Left hindlimb (tissue), 1 donor: ENCODE results near the gene CHI3L2.

Source experiments
- DNase-seq: peaks from one replicate; pipeline ENCODE4 v3.0.0-alpha.2; 2018

Gene CHI3L2

DNA sequence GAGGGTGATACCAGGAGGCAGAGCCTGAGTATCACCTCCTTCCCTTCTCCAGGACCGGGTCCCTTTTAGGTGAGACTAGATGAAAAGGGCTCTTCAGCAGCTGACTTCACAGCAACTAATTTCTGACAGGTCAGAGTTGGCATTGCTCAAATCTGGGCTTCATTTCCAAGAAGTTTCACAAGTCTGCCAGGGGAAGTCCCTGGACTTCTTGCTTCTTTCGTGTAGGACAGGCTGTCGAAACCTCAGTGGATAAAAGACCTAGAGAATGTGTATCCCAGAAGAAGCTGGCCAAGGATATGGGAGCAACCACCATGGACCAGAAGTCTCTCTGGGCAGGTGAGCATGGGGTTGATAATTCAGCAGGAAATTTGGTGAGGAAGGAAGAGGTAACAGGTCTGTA lies at the start of gene CHI3L2:
TSS of gene CHI3L2 (plus strand) at position 280 of the 400 bp plus-strand sequence. CDS start at position 297, 17 bp downstream.
- no peak for DNase-seq

DNA sequence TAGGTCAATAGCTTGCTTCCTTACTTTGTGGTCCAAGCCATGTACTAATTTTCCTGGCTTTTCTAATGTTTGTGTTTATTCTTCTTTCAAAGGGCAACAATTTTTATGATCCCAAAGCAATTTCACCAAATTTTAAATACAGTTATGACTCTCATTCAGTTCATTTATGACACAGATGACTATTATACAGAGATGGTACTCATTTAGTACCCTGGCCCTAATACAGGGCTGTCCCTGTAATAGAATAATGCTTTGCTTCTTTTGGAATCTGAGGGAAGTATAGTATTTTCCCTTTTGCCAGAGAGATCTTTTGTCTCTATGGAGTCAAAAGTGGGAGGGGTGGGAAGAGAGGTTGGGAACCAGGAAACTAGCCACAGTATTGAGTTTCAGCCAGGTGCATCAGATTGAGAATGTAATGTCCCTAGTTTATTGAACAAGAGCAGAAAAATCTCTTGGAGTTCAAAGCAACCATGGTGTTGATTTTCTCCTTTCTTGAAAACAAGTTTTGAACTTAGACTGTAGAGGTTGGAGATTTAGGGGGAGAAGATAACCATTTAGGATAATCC lies 47.5 kb upstream of the CHI3L2 start:
- no peak for DNase-seq

DNA sequence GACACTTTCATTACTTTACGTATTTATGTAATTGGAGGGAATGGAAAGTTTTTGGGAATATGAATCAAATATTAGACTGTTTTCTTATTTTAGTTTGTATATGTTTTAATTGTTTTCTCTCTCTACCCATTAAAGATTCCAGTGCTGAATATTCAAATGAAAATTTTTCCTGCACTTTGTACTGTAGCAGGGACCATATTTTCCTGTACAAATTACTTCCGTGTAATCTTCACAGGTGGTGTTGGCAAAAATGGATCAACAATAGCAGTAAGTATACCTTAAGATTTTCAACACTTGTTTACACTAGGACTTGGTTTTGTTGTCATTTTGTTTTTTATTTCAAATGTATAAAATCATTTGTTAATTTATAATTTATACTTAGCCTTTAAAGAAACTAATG lies 45.5 kb upstream of the CHI3L2 start:
- DNase-seq: no peak

GRCh38 chr1:111183308-111184069 lies 44.0 kb upstream of the CHI3L2 start:
- no peak for DNase-seq

GRCh38 chr1:111184663-111185062 lies 42.9 kb upstream of the CHI3L2 start:
- no peak for DNase-seq

DNA sequence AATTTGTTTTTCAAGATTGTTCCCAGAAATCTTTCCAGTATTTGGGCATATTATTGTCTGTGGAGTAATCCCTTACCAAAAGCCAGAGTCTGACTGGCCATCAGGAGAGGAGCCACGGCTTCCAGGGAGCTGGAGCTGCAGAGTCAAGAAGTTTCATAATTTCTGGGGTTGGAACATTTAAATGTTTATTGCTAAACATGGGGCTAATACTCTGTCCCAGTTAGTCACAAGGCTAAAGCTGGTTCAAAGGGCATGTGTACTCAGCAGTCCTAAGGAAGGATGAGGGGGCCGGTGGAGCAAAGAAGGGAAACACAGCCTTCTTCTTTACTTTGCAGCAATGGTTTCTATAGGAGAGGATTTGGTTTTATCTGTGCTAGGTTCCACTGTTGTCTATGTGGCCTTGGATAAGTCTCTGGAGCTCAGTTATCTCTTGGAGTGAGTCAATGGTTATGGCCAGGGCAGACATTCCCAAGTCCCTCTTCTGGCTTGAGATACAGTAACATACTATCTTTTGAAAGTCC lies 36.5 kb upstream of the CHI3L2 start:
- DNase-seq: no peak

- no peak for DNase-seq
These were observed 36.0 kb upstream of the CHI3L2 start for GRCh38 chr1:111191496-111191895.

- no peak for DNase-seq
These were observed 35.4 kb upstream of the CHI3L2 start for GRCh38 chr1:111192074-111192473.

- no peak for DNase-seq
These were observed 34.6 kb upstream of the CHI3L2 start for GRCh38 chr1:111192658-111193519.

- DNase-seq: no peak
These were observed 33.6 kb upstream of the CHI3L2 start for GRCh38 chr1:111193712-111194480.

DNA sequence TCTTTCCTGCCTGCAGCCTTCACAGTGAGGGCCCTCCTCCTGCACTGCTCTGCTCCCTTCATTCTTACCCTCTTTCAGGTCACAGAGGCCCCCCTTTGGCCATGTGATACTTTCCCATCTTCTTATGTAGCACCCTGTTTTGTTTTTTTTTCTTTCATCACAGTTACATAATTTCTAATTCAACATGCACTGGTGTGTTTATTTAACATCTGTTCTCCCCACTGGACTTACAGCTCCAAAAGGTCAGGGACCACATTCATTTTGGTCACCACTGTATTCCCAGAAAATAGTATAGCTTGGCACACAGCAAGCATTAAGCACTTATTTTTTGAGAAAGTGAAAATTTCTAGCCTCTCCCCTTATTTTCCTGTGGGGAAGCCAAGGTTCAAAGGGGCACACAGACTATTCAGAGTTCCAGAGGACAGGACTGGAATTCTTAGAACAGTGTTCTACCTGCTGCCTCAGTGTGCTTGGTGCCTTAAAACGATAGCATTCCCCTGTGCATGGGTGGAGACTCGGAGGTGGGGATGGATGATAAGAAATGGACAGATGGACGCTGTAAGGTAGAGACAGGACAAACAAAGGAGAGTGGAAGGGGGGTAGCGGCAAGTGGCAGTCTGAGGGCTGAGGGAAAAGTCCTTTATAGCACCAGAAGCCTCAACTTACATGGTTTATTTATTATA lies 32.4 kb upstream of the CHI3L2 start:
- DNase-seq: no peak

DNA sequence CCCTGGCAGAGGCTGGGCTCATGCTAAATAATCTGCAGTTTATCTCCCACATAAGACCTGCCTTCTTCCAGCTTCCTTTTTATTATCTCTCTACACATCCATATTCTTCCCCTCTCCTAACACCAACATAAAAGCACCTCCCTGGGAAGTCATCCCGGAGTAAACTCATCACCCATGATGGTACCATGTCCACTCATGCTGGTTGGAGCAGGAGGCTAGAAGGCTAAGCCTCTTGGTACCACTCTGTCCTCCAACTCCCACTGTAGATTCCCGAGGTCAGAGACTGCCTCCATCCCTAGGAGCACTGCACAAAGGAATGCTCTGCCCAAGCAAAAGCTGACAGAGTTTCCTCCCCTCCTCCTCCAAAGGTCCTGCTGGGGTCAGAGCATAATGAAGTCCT lies 31.3 kb upstream of the CHI3L2 start:
- DNase-seq: no peak

DNA sequence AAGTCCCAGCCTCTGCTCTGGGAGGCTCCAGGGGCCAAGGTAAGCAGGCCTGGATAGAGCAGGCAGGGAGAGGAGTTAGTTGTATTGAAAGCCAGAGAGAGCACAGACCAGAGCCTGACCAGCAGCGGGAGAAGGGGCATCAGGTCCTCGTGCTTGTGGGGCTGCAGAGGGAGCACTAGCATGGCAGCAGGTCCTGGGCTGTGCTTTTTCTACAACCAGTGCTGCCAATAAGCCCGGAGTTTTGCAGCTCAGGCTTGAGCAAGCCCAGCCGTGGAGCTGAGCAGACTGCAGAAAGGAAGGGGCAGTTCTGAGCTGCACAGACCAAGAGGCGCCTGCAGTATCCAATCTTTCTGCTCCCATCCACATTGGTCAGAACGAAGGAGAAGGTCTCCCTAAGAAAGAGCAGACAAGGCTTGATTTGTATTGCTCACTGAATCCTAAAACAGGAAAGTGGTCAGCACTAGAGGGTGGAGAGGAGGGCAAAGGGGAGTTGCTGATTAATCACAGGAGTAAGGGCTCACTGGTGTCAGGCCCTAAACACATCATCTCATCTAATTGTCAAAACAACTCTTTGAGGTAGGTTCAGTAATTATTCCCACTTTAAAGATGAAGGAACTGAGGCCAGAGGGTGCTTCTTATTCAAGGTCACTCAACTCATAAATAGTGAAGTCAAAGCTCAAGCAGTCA lies 29.8 kb upstream of the CHI3L2 start:
- no peak for DNase-seq

- no peak for DNase-seq
These were observed 28.7 kb upstream of the CHI3L2 start for GRCh38 chr1:111198836-111199235.

DNA sequence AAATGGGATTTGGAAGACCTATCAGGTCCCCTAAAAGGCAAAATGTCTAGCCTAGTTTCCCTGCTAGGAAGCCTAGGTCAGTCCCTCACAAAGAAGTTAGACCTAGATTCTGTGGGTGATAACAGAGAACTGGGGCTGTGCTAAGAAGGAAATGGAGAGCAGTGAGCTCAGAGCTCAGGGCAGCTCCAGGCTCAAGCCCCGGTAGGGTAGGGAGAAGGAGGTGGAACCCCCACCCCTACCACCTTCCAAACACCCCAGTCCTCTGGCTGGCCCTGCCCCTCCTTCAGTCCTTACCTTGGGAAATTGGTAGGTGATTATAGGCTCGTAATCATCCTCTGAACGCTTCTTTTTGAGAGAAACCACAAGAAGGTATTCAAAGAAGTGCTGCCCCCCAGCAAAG lies 28.2 kb upstream of the CHI3L2 start:
- no peak for DNase-seq

- DNase-seq: no peak
These were observed 27.4 kb upstream of the CHI3L2 start, which contains the start of gene DENND2D for GRCh38 chr1:111199881-111200801. Gene DENND2D, minus strand, starts transcription at chr1:111200646. Its CDS starts 187 bp downstream, at chr1:111200459.

DNA sequence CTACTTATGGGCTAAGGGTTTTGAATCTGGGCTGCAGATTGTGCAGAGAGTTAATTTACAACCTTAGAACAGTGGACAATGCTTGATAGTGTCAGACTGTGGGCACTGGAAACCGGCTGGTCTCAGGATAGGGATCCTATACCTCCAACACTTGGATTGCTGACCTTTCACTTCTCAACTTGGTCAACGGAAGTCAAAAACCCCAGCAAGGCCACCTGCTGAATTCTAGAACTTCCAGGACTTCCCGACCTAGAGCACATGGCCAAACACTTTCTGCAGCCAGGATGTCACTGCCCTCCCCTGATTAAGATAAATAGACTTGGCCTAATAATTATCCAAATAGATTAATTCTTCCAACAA lies 26.7 kb upstream of the CHI3L2 start:
- no peak for DNase-seq

DNA sequence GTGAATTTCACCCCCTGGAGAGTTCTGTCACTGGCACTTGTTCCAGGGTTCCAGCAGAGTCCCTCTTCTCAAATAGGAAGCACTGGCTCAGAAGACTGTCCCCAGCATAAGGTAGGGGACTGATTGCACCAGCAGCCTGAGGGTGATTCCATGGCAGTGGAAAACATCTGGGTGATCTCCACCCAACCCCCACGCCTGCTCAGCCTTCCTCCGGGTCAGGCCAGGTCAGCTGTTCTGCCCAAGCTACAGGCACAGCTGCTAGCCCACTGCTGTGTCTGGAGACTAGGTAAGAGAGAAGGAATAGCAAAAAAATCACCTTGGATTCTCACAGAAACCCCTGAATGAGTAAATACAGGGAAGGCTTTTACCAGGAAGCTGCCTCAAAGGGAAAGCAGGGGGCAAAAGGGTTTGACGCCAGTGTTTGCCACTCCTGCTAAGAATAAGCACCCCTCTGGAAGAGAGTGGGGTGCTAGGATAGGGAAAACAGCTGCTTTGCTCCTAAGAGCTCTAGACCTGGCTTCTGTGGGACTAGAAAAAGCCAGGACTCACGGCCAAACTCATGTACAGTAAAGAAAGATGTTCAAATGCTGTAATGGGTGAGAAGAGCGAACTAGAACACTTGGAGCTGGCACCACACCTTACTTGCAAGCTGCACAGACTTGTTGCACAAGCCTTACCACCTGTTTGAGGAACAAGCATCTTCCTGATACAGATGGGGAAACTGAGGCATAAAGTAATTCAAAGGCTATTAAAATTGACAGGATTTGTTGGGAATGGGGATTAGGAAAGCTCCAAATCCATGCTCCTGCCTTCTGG lies 26.0 kb upstream of the CHI3L2 start:
- DNase-seq: no peak

GRCh38 chr1:111202366-111202706 lies 25.2 kb upstream of the CHI3L2 start:
- DNase-seq: no peak
